MM.1S (cell line): ENCODE data around the gene S100P.

Experiments used
- CTCF ChIP-seq: fragments of 300-600 bp; sonication (generic); IDR thresholded peaks from 2 replicates; pipeline ENCODE4 v1.5.1; 2016; ENCODE audit warnings: antibody characterized with exemption, low read length, mixed read lengths
- EZH2 ChIP-seq: fragments of 300-600 bp; sonication (generic); optimal IDR thresholded peaks from 2 replicates; pipeline ENCODE3; 2017; ENCODE audit warnings: low read depth, mild to moderate bottlenecking, antibody characterized with exemption, low read length, mixed read lengths
- EZH2phosphoT487 ChIP-seq: fragments of 300-600 bp; sonication (generic); IDR thresholded peaks from 2 replicates; pipeline ENCODE4 v1.6.1; 2018; ENCODE audit warnings: antibody characterized with exemption, low read length

GRCh38 chr4:6659897-6660296 is 33.8 kb upstream of the S100P start:
- no peak for TF ChIP-seq EZH2
- no peak for TF ChIP-seq CTCF
- TF ChIP-seq EZH2phosphoT487: no peak
